AG04449 (cell line): ENCODE results near the gene PYGB.

Experiments
- CTCF ChIA-PET: fragments of 350-600 bp; formaldehyde crosslinking; extraction: SDS; loops from one replicate; lab custom pipeline; 2021; ENCODE audit warnings: antibody characterized with exemption; lab: Yijun Ruan, JAX
- POLR2A ChIA-PET: fragments of 400-600, 350-600 bp; formaldehyde crosslinking; extraction: SDS; loops from one replicate; lab custom pipeline; 2020; ENCODE audit warnings: antibody characterized with exemption, inconsistent platforms; lab: Yijun Ruan, JAX
- DNase-seq: peaks from one replicate; pipeline ENCODE4 v3.0.0-alpha.2; 2010; ENCODE audit warnings: low read depth, low spot score
- H3K4me3 ChIP-seq: 2 replicates; pipeline ENCODE4 v1.5.1; 2011; ENCODE audit warnings: low read depth, mild to moderate bottlenecking, control low read depth, low read length
- CTCF ChIP-seq: IDR thresholded peaks from one replicate; pipeline ENCODE4 v1.5.1; 2011; ENCODE audit warnings: mild to moderate bottlenecking, moderate library complexity, low read length, control low read depth, inconsistent platforms; ENCODE audit not compliant: insufficient read depth; ENCODE audit errors: missing control alignments

The PYGB gene

GRCh38 chr20:25254986-25255680 is 7.2 kb downstream of the PYGB start:
- no peak overlapping the region for H3K4me3 ChIP-seq
- DNase-seq = no peak
- ChIA-PET CTCF (interaction anchor here (1.1 to 1.6 kb wide), 5 partner anchors 40 to 261 kb away, joined by 3 to 5 read pairs (median 4); no protein-coding TSS in a partner anchor), POLR2A (no interaction called here)
- no peak for TF ChIP-seq CTCF

GRCh38 chr20:25256226-25256859 is 8.5 kb downstream of the PYGB start:
- CTCF ChIA-PET = interaction anchor here (1.1 to 2.8 kb wide), 4 partner anchors 10 to 262 kb away, joined by 4 to 10 read pairs (median 5); no protein-coding TSS in a partner anchor
- TF ChIP-seq CTCF = no peak
- no peak for DNase-seq
- POLR2A ChIA-PET = interaction anchor here (0.7 kb wide), 1 partner anchor 24 kb away, joined by 3 read pairs; no protein-coding TSS in a partner anchor
- H3K4me3 ChIP-seq = no peak overlapping the region

GRCh38 chr20:25257130-25257529 is 9.2 kb downstream of the PYGB start:
- no peak for TF ChIP-seq CTCF
- H3K4me3 ChIP-seq = no peak overlapping the region
- POLR2A ChIA-PET = no interaction called here
- DNase-seq = no peak
- CTCF ChIA-PET = interaction anchor here (1.1 to 2.8 kb wide), 3 partner anchors 10 to 261 kb away, joined by 5 to 10 read pairs (median 6); no protein-coding TSS in a partner anchor

- no peak for TF ChIP-seq CTCF
- H3K4me3 ChIP-seq = no peak overlapping the region
- ChIA-PET CTCF (interaction anchor here (1.1 to 2.8 kb wide), 4 partner anchors 8 to 262 kb away, joined by 3 to 10 read pairs (median 6); no protein-coding TSS in a partner anchor), POLR2A (interaction anchor here (1.2 kb wide), 1 partner anchor 9 kb away, joined by 3 read pairs; the partner anchor contains the start of gene PYGB)
- DNase-seq = no peak
Observed at GRCh38 chr20:25257756-25258475, 10.0 kb downstream of the PYGB start.

GRCh38 chr20:25258476-25258805 is 10.6 kb downstream of the PYGB start:
- POLR2A ChIA-PET = interaction anchor here (1.2 kb wide), 1 partner anchor 10 kb away, joined by 3 read pairs; the partner anchor contains the start of gene PYGB
- no peak for DNase-seq
- CTCF ChIA-PET = interaction anchor here (1.3 to 2.8 kb wide), 3 partner anchors 8 to 12 kb away, joined by 3 to 10 read pairs (median 6); no protein-coding TSS in a partner anchor
- H3K4me3 ChIP-seq = no peak overlapping the region
- TF ChIP-seq CTCF = no peak
